Tibial nerve (tissue), 4 donors: ENCODE data around the gene RBMS3. TPM values are rescaled to one million over a fixed set of nuclear protein-coding genes. Genes with fewer than 3 reads are reported as not detected.
"Not testable (repeated sequence)": the region's sequence is repeated elsewhere in the genome, so short reads cannot be mapped to it uniquely, and the experiment has no call there.

ENCODE experiments used
- DNase-seq, 2 donors: peaks; one replicate each; pipeline ENCODE4 v3.0.0-alpha.2; 2019; ENCODE audit warnings: low spot score in 2 of 2
- H3K27ac ChIP-seq, 4 donors: fragments of 200-600 bp; sonication (generic) in 3 of 4; one replicate each; pipeline ENCODE4 v1.5.1; 2017 to 2019; ENCODE audit warnings: mild to moderate bottlenecking in 1 of 4
- H3K27me3 ChIP-seq, 2 donors: fragments of 200-600 bp; sonication (generic) in 1 of 2; one replicate each; pipeline versions ENCODE4 v1.5.1 to v1.6.0; 2017 to 2019
- H3K36me3 ChIP-seq, 3 donors: fragments of 200-600 bp; sonication (generic); one replicate each; pipeline ENCODE4 v1.5.1; 2018 to 2019
- H3K4me1 ChIP-seq, 4 donors: fragments of 200-600 bp; sonication (generic) in 3 of 4; one replicate each; pipeline ENCODE4 v1.5.1; 2017 to 2019
- H3K4me3 ChIP-seq, 4 donors: fragments of 200-600 bp; sonication (generic) in 3 of 4; one replicate each; pipeline ENCODE4 v1.5.1; 2017 to 2019; ENCODE audit warnings: mild to moderate bottlenecking in 1 of 4, moderate library complexity in 1 of 4
- H3K9me3 ChIP-seq, 4 donors: fragments of 200-600 bp; sonication (generic) in 3 of 4; one replicate each; pipeline ENCODE4 v1.5.1; 2017 to 2019
- EP300 ChIP-seq, 2 donors: sonication (generic); formaldehyde crosslinking; IDR thresholded peaks; one replicate each; pipeline ENCODE4 v1.6.1; 2017; ENCODE audit warnings: antibody characterized with exemption in 2 of 2, mild to moderate bottlenecking in 1 of 2
- POLR2A ChIP-seq, 2 donors: fragments of 450-650 bp; IDR thresholded peaks; one replicate each; pipeline ENCODE4 v1.6.1; 2017; ENCODE audit warnings: antibody characterized with exemption in 2 of 2, mild to moderate bottlenecking in 2 of 2, moderate library complexity in 2 of 2
- WGBS, 2 donors: methylation state at CpG; one replicate each; pipeline ENCODE4 v1.1.5; 2018; 5-methylcytosine and 5-hydroxymethylcytosine counted together
- total RNA-seq, 4 donors: library from RNA; depleted of rRNA; stranded (reverse); fragments of >200 nt; gene quantifications; one replicate each; pipeline ENCODE4 v1.1.0, GENCODE V29; 2016
- TF ChIP-seq, protein P1 (sequence below), 5 experiments: fragments of 200-600 bp in 3 of 5; fragments of 450-650 bp in 2 of 5; sonication (generic) in 3 of 5; IDR thresholded peaks; one replicate each; pipeline ENCODE4 v1.5.1; 2016 to 2019; ENCODE audit warnings: antibody characterized with exemption in 5 of 5, mild to moderate bottlenecking in 3 of 5, moderate library complexity in 2 of 5

RBMS3 gene
- total RNA-seq, 4 donors from 2014 or later: 157 to 175 (median 161) TPM

DNA sequence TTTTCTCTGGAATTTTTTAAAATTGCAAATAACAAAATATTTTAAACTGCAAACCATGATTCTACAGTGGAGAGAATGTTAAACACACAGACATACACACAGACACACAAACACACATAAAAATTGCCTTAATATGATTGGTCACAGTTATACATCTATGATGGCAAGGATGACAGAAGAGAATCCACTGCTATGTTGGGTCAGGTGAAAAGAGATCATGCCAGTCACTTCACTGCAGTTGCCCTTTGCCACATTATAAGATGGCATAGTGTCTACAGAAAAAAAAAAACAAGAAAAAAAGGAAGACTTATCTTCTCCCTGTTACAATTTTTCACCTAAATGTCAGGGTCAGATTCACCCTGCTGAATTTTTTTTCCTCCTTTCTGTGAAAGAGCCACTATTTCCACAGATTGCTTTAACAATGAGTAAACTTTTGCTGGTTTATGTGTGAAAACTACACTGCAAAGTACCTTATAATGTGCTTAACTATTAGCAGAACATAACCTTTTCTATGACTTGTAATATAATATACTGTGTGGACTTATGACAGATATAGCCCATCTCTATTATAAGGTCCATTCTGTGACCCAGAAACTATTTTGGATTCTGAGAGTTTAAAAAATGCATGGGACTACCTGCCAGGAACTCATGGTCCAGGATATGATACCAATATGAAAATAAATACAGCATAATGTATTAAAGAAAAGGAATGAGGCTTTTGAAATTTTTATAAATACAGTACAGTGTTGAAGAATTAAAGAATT, 111.9 kb downstream of the RBMS3 start:
- H3K4me1 ChIP-seq: peaks cover 0 to 12% (median 0%) of the 10 kb centered on the region in 4 donors
- peaks cover 0 to 7% (median 0%) of the 10 kb centered on the region in 4 donors for H3K9me3 ChIP-seq
- DNase-seq: no peak
- no peaks in the 10 kb centered on the region for H3K36me3 ChIP-seq
- H3K4me3 ChIP-seq: no peak overlapping the region
- H3K27me3 ChIP-seq: no peaks in the 10 kb centered on the region
- TF ChIP-seq, protein P1, sequence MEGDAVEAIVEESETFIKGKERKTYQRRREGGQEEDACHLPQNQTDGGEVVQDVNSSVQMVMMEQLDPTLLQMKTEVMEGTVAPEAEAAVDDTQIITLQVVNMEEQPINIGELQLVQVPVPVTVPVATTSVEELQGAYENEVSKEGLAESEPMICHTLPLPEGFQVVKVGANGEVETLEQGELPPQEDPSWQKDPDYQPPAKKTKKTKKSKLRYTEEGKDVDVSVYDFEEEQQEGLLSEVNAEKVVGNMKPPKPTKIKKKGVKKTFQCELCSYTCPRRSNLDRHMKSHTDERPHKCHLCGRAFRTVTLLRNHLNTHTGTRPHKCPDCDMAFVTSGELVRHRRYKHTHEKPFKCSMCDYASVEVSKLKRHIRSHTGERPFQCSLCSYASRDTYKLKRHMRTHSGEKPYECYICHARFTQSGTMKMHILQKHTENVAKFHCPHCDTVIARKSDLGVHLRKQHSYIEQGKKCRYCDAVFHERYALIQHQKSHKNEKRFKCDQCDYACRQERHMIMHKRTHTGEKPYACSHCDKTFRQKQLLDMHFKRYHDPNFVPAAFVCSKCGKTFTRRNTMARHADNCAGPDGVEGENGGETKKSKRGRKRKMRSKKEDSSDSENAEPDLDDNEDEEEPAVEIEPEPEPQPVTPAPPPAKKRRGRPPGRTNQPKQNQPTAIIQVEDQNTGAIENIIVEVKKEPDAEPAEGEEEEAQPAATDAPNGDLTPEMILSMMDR (IDR thresholded peaks at IDR 0.05): no peak
- TF ChIP-seq POLR2A (IDR thresholded peaks at IDR 0.05) (no peak), EP300 (IDR thresholded peaks at IDR 0.05) (no peak)
- H3K27ac ChIP-seq: no peak overlapping the region

DNA sequence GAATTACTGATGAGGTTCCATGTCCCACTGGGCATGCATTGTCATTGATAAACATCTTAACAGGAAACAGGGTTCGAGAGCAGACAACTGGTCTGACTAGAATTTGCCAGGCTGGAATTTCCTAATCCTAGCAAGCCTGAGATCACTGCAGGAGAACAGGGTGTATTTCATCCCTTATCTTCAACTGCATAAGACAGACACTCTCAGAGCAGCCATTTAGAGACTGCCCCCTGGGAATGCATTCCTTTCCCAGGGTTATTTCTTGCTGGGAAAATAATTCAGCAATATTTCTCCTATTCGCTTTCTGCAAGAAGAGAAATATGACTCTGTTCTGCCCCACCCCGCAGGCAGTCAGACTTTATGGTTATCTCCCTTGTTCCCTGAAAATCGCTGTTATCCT, 113.1 kb downstream of the RBMS3 start:
- H3K4me3 ChIP-seq, H3K9me3 ChIP-seq, H3K36me3 ChIP-seq, DNase-seq, H3K27ac ChIP-seq, H3K27me3 ChIP-seq: not testable (repeated sequence)
- WGBS, 2 donors: 82 to 85% methylated on average over 4 of the region's 4 CpGs
- H3K4me1 ChIP-seq: peaks cover 0 to 17% (median 0%) of the 10 kb centered on the region in 4 donors

DNA sequence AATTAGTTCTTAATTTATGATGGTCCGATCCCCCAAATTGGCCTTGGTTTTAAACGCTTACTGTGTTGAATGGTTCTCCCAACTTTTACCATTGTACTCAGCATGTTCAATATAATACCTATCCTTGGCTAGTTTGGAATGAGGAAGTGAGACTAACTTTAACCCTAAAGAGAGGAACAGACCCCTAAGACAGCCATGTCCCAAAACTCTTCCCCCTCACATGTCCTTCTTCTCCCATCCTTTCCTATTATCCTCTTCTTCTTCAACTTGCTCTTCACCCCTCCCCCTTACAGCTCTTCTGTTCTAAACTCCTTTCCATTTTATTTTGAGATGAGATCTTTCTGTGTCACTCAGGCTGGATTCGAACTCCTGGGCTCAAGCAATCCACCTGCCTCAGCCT, 116.5 kb downstream of the RBMS3 start:
- peaks cover 0 to 13% (median 0%) of the 10 kb centered on the region in 4 donors for H3K4me1 ChIP-seq
- no peaks in the 10 kb centered on the region for H3K27me3 ChIP-seq
- WGBS, 2 donors: 96 to 98% methylated on average over 3 of the region's 3 CpGs
- TF ChIP-seq, protein P1 (IDR thresholded peaks at IDR 0.05): no peak
- TF ChIP-seq EP300 (IDR thresholded peaks at IDR 0.05): no peak
- TF ChIP-seq POLR2A (IDR thresholded peaks at IDR 0.05): no peak
- no peak overlapping the region for H3K4me3 ChIP-seq
- H3K9me3 ChIP-seq: peaks cover 0 to 7% (median 0%) of the 10 kb centered on the region in 4 donors
- H3K27ac ChIP-seq: no peak overlapping the region
- no peaks in the 10 kb centered on the region for H3K36me3 ChIP-seq
- no peak for DNase-seq

DNA sequence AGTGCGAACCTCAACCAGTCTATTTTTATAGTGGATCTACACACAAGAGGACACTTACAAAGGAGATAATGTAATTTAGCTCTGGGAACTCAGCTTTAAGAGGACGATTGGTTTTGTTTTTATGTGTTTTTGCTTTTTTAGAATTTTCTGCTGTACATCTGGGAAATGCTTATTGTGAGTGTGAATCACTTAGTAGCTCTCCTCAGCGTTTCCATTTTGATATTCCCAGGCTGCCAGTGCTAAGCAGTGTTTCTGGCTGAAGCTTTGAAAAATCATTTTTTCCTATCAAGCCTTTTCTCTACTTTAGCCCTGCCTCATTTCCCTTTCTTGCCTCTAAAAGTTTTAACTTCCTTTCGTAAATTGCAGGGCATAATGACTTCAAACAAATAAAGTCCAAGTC, 117.9 kb downstream of the RBMS3 start:
- DNase-seq: no peak
- Histone ChIP-seq H3K9me3 (peaks cover 0 to 5% (median 0%) of the 10 kb centered on the region in 4 donors), H3K27me3 (no peaks in the 10 kb centered on the region), H3K36me3 (no peaks in the 10 kb centered on the region), H3K4me3 (no peak overlapping the region), H3K4me1 (peaks cover 0 to 27% (median 0%) of the 10 kb centered on the region in 4 donors), H3K27ac (no peak overlapping the region)
- 63 to 74% methylated on average over 4 of the region's 4 CpGs for WGBS, 2 donors
- TF ChIP-seq EP300 (IDR thresholded peaks at IDR 0.05) (no peak), POLR2A (IDR thresholded peaks at IDR 0.05) (no peak)
- TF ChIP-seq, protein P1 (IDR thresholded peaks at IDR 0.05): no peak

DNA sequence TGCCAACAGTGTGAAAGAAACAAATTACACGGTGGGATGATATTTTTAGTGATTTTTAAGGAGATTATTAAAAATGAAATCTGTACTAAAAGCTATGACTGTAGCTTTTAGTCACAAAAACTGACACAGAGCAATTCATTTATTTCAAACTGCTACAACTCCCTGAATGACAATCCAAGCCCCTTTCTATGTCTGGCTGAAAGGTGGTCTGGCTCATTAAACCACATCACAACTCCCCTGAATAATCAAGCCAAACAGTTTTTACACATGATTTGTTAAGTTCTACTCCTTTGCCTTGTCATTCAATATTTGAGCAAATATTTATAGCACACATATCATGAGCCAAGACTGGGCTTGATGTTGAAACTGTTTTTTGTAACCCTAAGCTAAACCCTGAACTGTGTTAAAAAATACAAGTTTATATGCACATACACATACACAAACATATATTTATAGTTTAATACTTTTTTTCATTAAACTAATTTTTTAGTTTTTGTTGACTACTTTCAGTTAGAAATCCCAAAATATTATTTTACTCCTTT, 125.5 kb downstream of the RBMS3 start:
- H3K4me1 ChIP-seq: peaks cover 0 to 81% (median 18%) of the 10 kb centered on the region in 4 donors
- no peak overlapping the region for H3K4me3 ChIP-seq
- H3K9me3 ChIP-seq: no peaks in the 10 kb centered on the region
- no peaks in the 10 kb centered on the region for H3K36me3 ChIP-seq
- H3K27ac ChIP-seq: no peak overlapping the region
- TF ChIP-seq EP300 (IDR thresholded peaks at IDR 0.05): no peak
- no peaks in the 10 kb centered on the region for H3K27me3 ChIP-seq
- no peak for DNase-seq
- WGBS, 2 donors: 7 to 25% methylated on average over 1 of the region's 1 CpG

DNA sequence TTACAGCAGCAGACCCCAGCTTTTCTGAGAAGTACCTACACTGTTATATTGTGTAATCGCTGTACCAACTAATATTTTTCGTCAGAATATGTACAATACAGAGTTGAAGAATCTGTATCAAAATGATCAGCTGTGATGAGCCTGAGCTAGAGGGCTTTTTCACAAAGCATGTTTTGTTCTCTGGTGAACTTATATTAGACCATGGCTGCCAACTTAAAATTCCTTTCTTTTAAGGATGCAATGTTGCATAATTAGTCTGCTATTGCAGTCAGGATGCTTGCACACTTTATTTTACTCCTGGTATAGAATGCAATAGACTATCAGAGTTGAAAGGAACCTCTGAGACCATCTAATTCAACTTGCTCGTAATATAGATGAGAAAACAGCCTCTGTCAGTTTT, 127.8 kb downstream of the RBMS3 start:
- H3K4me1 ChIP-seq: peaks cover 0 to 63% (median 21%) of the 10 kb centered on the region in 4 donors
- no peaks in the 10 kb centered on the region for H3K27me3 ChIP-seq
- no peaks in the 10 kb centered on the region for H3K36me3 ChIP-seq
- H3K9me3 ChIP-seq: no peaks in the 10 kb centered on the region
- no peak for DNase-seq
- no peak overlapping the region for H3K4me3 ChIP-seq
- 44 to 53% methylated on average over 3 of the region's 3 CpGs for WGBS, 2 donors
- peak overlapping the region in 2 of 4 donors; percentile 21 to 53 for H3K27ac ChIP-seq
- TF ChIP-seq, protein P1 (IDR thresholded peaks at IDR 0.05): no peak
- TF ChIP-seq POLR2A (IDR thresholded peaks at IDR 0.05): no peak
- no peak for TF ChIP-seq EP300 (IDR thresholded peaks at IDR 0.05)
